ENCODE measurements around the gene PGM2L1. TPM values are rescaled to one million over a fixed set of nuclear protein-coding genes. Genes with fewer than 3 reads are reported as not detected.
"Not testable (repeated sequence)": the region's sequence is repeated elsewhere in the genome, so short reads cannot be mapped to it uniquely, and the experiment has no call there.

PGM2L1 gene
- total RNA-seq, 1 donor from 2014 or later: 15.1 TPM

DNA sequence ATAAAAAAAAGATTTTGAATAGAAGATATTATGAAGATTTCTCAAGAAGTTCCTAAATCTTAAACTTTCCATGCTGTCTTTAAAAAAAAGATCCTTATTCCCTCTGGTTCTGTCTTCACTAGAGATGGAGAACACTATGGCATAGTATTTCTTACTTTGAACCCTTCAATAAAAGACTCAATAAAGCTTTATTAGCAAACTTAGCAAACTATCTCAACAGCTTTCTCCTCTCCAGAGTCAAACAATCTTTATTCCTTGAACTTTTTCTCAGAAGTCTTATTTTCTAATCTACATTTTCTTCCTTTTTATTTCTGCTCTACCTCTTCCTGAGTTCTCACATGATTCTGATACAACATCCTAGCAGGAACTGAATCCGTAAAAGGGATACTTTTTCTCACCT is 65.0 kb downstream of the PGM2L1 start:
- Mint-ChIP-seq H3K4me1 (no peaks in the 10 kb centered on the region), H3K9me3 (no peaks in the 10 kb centered on the region), H3K4me3 (no peak overlapping the region), H3K27ac (ENCODE audit: unreplicated experiment) (no peak overlapping the region), H3K36me3 (ENCODE audit: low read depth) (peaks cover 4% of the 10 kb centered on the region), H3K27me3 (ENCODE audit: low read depth) (no peaks in the 10 kb centered on the region)
- no peak for DNase-seq (ENCODE audit: low read depth, low spot score)
- TF ChIP-seq, protein P1, sequence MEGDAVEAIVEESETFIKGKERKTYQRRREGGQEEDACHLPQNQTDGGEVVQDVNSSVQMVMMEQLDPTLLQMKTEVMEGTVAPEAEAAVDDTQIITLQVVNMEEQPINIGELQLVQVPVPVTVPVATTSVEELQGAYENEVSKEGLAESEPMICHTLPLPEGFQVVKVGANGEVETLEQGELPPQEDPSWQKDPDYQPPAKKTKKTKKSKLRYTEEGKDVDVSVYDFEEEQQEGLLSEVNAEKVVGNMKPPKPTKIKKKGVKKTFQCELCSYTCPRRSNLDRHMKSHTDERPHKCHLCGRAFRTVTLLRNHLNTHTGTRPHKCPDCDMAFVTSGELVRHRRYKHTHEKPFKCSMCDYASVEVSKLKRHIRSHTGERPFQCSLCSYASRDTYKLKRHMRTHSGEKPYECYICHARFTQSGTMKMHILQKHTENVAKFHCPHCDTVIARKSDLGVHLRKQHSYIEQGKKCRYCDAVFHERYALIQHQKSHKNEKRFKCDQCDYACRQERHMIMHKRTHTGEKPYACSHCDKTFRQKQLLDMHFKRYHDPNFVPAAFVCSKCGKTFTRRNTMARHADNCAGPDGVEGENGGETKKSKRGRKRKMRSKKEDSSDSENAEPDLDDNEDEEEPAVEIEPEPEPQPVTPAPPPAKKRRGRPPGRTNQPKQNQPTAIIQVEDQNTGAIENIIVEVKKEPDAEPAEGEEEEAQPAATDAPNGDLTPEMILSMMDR (conservative IDR thresholded peaks at IDR 0.05): no peak

DNA sequence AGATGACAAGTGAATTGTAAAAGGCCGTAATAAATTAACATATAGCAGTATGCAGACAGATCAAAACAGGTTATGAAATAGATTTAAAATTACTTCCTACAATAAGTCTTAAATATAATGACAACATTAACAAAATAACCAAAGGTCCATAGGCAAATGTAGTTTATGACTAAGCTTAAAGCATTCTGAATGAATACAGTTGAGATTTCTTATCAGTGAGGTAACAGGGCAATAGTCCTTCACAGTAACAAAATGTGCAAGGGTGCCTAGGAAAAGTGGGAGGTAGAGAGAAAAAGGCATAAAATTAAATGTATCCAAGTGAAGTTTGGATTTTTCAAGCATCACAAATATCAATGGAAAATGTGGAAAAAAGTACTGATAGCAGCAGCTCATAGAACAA is 65.9 kb downstream of the PGM2L1 start:
- peaks cover 8% of the 10 kb centered on the region for H3K36me3 Mint-ChIP-seq (ENCODE audit: low read depth)
- H3K27ac Mint-ChIP-seq (ENCODE audit: unreplicated experiment): no peak overlapping the region
- peaks cover 2% of the 10 kb centered on the region for H3K9me3 Mint-ChIP-seq
- DNase-seq (ENCODE audit: low read depth, low spot score): no peak
- no peak overlapping the region for H3K4me3 Mint-ChIP-seq
- no peaks in the 10 kb centered on the region for H3K4me1 Mint-ChIP-seq
- TF ChIP-seq, protein P1 (conservative IDR thresholded peaks at IDR 0.05): no peak
- no peaks in the 10 kb centered on the region for H3K27me3 Mint-ChIP-seq (ENCODE audit: low read depth)

DNA sequence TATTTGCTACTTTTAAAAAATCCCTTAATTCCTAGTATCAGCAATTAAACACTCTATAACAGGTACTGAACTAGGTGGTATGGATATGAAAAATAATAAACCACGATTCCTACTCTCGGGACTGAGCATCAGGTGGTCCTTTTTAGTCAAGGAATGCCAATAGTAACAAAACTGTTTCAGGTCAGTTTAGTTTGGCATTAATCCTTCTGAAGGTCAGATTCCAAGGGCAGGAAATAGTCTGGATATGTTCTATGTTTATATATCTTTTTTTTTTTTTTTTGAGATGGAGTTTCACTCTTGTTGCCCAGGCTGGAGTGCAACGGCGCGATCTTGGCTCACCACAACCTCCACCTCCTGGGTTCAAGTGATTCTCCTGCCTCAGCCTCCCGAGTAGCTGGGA is 67.2 kb downstream of the PGM2L1 start:
- peaks cover 13% of the 10 kb centered on the region for H3K4me1 Mint-ChIP-seq
- H3K27ac Mint-ChIP-seq (ENCODE audit: unreplicated experiment); DNase-seq (ENCODE audit: low read depth, low spot score); H3K27me3 Mint-ChIP-seq (ENCODE audit: low read depth); H3K4me3 Mint-ChIP-seq; H3K9me3 Mint-ChIP-seq: not testable (repeated sequence)
- peaks cover 16% of the 10 kb centered on the region for H3K36me3 Mint-ChIP-seq (ENCODE audit: low read depth)

DNA sequence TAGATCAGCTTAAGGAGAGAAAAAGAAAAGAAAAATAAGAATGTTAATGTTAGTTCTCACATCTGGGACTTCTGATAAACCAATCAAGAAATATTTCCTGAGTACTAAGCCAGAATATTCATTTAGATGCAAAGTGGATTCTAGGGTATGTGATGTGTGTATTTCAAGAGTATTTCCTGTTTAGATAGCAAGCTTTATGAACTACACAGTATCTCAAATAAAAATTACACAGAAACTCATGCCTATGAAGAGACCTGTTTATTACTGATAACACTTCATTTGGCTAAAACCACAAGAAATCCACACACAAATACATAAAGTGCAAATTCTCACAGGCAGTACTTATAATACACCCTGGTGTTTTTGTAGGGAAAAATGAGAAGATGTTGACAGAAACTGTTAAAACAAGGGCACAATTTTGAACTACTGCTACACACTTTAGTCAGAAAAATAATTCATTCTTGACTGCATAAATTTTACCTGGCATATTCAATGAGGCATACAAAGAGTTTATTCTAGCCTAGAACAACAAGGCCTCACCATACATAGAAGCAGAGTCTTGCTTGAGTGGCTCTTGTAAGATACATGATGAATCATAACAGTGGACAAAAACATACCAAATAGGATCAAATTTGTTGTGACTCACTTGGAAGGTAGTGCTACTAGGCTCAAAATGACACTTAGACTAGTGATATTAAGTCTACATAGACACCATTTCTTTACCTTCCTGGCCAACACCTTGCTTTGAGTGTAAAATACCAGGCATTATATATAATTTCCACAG is 68.0 kb downstream of the PGM2L1 start:
- Mint-ChIP-seq H3K9me3 (peaks cover 5% of the 10 kb centered on the region), H3K27me3 (ENCODE audit: low read depth) (no peaks in the 10 kb centered on the region), H3K27ac (ENCODE audit: unreplicated experiment) (no peak overlapping the region), H3K4me1 (peaks cover 14% of the 10 kb centered on the region), H3K4me3 (no peak overlapping the region), H3K36me3 (ENCODE audit: low read depth) (peaks cover 17% of the 10 kb centered on the region)
- TF ChIP-seq, protein P1 (conservative IDR thresholded peaks at IDR 0.05): no peak
- no peak for DNase-seq (ENCODE audit: low read depth, low spot score)

DNA sequence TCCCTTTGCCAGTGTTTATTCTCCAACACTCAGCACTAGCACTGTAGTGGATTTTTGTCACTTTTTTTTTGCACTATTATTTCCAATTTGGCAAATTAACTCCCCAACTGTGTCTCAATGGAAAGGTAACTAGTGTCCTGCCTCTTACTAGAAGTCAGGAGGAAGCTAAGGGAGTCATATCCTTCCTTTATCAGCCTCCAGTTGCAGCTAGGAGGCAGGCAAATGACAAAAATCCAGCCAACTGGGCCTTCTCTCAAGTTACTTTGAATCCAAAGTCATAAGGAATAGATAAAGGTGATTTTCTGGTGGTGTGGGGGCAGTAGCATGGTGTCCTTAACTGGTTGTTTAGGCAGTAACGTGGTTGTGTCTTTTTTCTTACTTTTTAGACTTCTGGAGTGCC is 71.2 kb downstream of the PGM2L1 start:
- DNase-seq (ENCODE audit: low read depth, low spot score): no peak
- TF ChIP-seq, protein P1 (conservative IDR thresholded peaks at IDR 0.05): no peak
- Mint-ChIP-seq H3K4me3 (no peak overlapping the region), H3K27me3 (ENCODE audit: low read depth) (no peaks in the 10 kb centered on the region), H3K36me3 (ENCODE audit: low read depth) (peaks cover 17% of the 10 kb centered on the region), H3K4me1 (peaks cover 14% of the 10 kb centered on the region), H3K27ac (ENCODE audit: unreplicated experiment) (peak overlapping the region; percentile 16), H3K9me3 (peaks cover 5% of the 10 kb centered on the region)

DNA sequence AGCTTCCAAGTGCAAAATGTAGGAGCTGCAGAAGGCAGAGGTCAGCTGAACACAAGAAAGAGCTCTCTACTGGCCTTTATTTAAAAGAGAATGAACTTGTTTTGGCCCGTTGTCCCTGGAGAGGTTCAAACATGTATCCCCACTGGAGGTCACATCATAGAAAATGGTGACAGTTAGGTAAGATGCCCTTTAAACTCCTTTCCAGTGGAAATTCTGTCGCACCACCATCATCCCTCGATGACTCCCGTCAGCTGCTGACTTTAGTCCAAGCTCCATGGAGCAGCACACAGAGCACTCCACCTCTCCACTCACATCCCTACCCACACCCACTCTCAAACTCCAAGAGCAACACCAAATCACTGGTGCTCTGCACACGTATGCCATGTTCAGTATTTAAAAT is 71.6 kb downstream of the PGM2L1 start:
- TF ChIP-seq, protein P1 (conservative IDR thresholded peaks at IDR 0.05): no peak
- Mint-ChIP-seq H3K27ac (ENCODE audit: unreplicated experiment) (peak overlapping the region; percentile 16), H3K36me3 (ENCODE audit: low read depth) (peaks cover 17% of the 10 kb centered on the region), H3K9me3 (peaks cover 5% of the 10 kb centered on the region), H3K4me3 (no peak overlapping the region), H3K4me1 (peaks cover 14% of the 10 kb centered on the region), H3K27me3 (ENCODE audit: low read depth) (no peaks in the 10 kb centered on the region)
- DNase-seq (ENCODE audit: low read depth, low spot score): no peak
